Measurements from ENCODE around the gene SRPK3.
A peak's percentile ranks its signal among the peaks of the same experiment; 100 is the strongest.

The SRPK3 gene

GRCh38 chrX:153800177-153800722, 19.4 kb downstream of the SRPK3 start:
- H3K4me1 Mint-ChIP-seq = peaks cover 9% of the 10 kb centered on the region
- no peaks in the 10 kb centered on the region for H3K9me3 Mint-ChIP-seq
- H3K36me3 Mint-ChIP-seq (ENCODE audit: low read depth) = peaks cover 9% of the 10 kb centered on the region
- no peak overlapping the region for H3K4me3 Mint-ChIP-seq
- DNase-seq = no peak
- H3K27me3 Mint-ChIP-seq = no peaks in the 10 kb centered on the region
- ATAC-seq = peak; percentile 6
- H3K27ac Mint-ChIP-seq = no peak overlapping the region

- no peak overlapping the region for H3K27ac Mint-ChIP-seq
- H3K4me1 Mint-ChIP-seq = peaks cover 8% of the 10 kb centered on the region
- H3K36me3 Mint-ChIP-seq (ENCODE audit: low read depth) = peaks cover 9% of the 10 kb centered on the region
- H3K27me3 Mint-ChIP-seq = no peaks in the 10 kb centered on the region
- ATAC-seq (no peak), DNase-seq (no peak)
- H3K9me3 Mint-ChIP-seq = no peaks in the 10 kb centered on the region
- H3K4me3 Mint-ChIP-seq = no peak overlapping the region
These were observed 19.9 kb downstream of the SRPK3 start for GRCh38 chrX:153800746-153801145.

DNA sequence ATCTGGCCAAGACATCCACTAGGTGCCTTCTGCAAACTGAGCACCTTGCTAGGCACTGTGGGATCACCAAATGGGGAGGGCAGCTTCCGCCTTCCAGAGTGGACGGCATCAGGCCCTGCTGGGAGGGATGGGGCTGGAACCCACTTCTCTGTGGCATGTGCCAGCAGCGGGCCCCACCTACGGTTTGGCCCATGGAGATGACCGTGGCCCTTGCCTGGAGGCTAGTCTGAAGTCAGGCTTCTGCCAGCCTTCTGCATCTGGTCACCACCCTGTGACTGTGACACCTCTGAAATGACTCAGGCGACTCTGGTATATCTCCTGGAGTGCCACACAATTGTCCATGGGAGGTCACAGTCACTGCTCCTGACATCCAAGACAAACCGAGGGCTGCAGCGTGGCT, 20.8 kb downstream of the SRPK3 start:
- peaks cover 4% of the 10 kb centered on the region for H3K36me3 Mint-ChIP-seq (ENCODE audit: low read depth)
- no peak overlapping the region for H3K4me3 Mint-ChIP-seq
- H3K27me3 Mint-ChIP-seq = no peaks in the 10 kb centered on the region
- no peak for ATAC-seq
- H3K9me3 Mint-ChIP-seq = no peaks in the 10 kb centered on the region
- DNase-seq = no peak
- no peak overlapping the region for H3K27ac Mint-ChIP-seq
- peaks cover 1% of the 10 kb centered on the region for H3K4me1 Mint-ChIP-seq

GRCh38 chrX:153802513-153803045, 21.7 kb downstream of the SRPK3 start:
- Mint-ChIP-seq H3K27ac (no peak overlapping the region), H3K9me3 (no peaks in the 10 kb centered on the region), H3K27me3 (no peaks in the 10 kb centered on the region), H3K36me3 (ENCODE audit: low read depth) (no peaks in the 10 kb centered on the region), H3K4me1 (no peaks in the 10 kb centered on the region), H3K4me3 (no peak overlapping the region)
- ATAC-seq (no peak), DNase-seq (no peak)

GRCh38 chrX:153803211-153804099, 22.6 kb downstream of the SRPK3 start:
- DNase-seq (no peak), ATAC-seq (no peak)
- Mint-ChIP-seq H3K9me3 (no peaks in the 10 kb centered on the region), H3K4me1 (no peaks in the 10 kb centered on the region), H3K4me3 (no peak overlapping the region), H3K27me3 (no peaks in the 10 kb centered on the region), H3K36me3 (ENCODE audit: low read depth) (no peaks in the 10 kb centered on the region), H3K27ac (no peak overlapping the region)

DNA sequence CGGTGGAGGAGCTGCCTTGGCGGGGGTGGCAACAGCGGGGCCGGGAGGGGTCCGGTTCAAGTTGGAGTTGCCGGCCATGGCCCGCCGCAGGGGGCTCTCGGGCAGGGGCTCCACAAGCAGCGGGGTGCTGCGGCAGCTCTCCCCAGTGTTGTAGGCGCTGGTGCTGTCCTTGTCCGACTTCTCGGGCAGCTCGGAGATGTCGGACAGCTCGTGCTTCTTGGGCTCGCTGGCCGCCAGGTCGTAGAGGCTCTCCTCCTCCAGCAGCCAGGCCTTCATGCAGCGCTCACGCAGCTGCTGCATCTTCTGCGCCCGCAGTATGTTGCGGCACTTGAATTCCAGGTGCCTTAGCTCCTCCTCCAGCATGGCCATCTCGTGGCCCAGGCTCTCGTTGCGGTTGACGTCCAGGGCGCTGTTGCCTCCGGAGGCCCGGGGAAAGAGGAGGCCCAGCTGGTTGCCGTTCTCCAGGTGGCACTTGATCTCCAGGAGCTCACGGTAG, 23.3 kb downstream of the SRPK3 start:
- no peaks in the 10 kb centered on the region for H3K4me1 Mint-ChIP-seq
- DNase-seq = no peak
- no peak for ATAC-seq
- no peaks in the 10 kb centered on the region for H3K9me3 Mint-ChIP-seq
- no peaks in the 10 kb centered on the region for H3K27me3 Mint-ChIP-seq
- H3K36me3 Mint-ChIP-seq (ENCODE audit: low read depth) = no peaks in the 10 kb centered on the region
- H3K27ac Mint-ChIP-seq = no peak overlapping the region
- H3K4me3 Mint-ChIP-seq = no peak overlapping the region

GRCh38 chrX:153804621-153805020, 23.8 kb downstream of the SRPK3 start:
- no peak overlapping the region for H3K27ac Mint-ChIP-seq

GRCh38 chrX:153805436-153805835, 24.6 kb downstream of the SRPK3 start:
- Mint-ChIP-seq H3K27ac (no peak overlapping the region), H3K9me3 (no peaks in the 10 kb centered on the region), H3K36me3 (ENCODE audit: low read depth) (no peaks in the 10 kb centered on the region), H3K4me3 (no peak overlapping the region), H3K4me1 (no peaks in the 10 kb centered on the region), H3K27me3 (no peaks in the 10 kb centered on the region)
- no peak for ATAC-seq
- no peak for DNase-seq

More at GRCh38 chrX:153804621-153805020, 23.8 kb downstream of the SRPK3 start:
- Mint-ChIP-seq H3K36me3 (ENCODE audit: low read depth) (no peaks in the 10 kb centered on the region), H3K27me3 (no peaks in the 10 kb centered on the region), H3K9me3 (no peaks in the 10 kb centered on the region), H3K4me1 (no peaks in the 10 kb centered on the region), H3K4me3 (no peak overlapping the region)
- DNase-seq = no peak
- no peak for ATAC-seq

DNA sequence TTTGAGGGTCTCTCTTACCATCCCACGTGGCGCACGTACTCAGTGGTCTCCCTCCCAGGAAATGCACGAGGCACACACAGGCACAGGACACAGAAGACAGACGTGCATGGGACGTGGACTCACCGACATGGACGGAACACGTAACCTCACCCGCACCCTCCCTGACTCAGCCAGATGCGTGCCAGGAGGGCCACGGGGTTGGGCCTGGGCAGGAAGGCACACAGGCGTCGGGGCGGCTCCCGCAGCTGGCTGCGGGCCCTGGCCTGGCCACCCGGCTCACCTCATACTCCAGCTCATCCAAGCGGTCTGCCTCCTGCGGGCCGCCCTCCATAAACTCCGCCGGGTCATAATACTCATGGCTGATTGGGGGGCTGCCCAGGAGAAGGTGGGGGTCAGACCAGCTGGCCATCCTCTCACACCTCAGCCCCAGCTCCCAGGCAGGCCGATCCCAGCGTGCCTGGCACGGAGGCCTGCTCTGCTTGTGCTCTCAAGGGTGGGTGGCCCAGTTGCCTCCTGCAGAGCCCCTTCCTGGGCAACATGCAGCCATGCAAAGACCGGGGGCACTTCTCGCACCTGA, 26.2 kb downstream of the SRPK3 start:
- no peaks in the 10 kb centered on the region for H3K9me3 Mint-ChIP-seq

DNA sequence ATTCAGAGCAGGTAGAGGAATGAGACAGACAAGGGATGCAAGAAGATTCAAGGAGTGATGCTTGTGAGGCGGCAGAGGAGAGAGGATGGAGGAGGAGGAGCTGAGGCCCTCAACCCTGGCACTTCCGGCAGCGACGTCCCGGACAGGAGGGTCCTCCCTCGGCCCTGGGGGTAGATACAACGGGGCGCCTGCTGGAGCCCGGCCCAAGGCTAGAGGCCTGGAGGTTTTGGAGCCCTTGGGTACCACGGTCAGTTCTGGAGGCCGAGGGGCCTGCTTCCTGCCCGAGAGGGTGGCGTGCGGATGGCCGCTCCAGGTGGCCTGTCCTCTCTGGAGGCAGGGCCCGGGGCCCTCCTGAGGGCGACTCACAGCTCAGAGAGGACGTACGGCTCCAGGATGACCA, 27.1 kb downstream of the SRPK3 start:
- no peak overlapping the region for H3K27ac Mint-ChIP-seq
- H3K27me3 Mint-ChIP-seq = no peaks in the 10 kb centered on the region
- DNase-seq (no peak), ATAC-seq (no peak)
- H3K4me1 Mint-ChIP-seq = no peaks in the 10 kb centered on the region
- no peaks in the 10 kb centered on the region for H3K36me3 Mint-ChIP-seq (ENCODE audit: low read depth)
- no peaks in the 10 kb centered on the region for H3K9me3 Mint-ChIP-seq
- H3K4me3 Mint-ChIP-seq = no peak overlapping the region

More for the DNA sequence above, 26.2 kb downstream of the SRPK3 start:
- Mint-ChIP-seq H3K4me3 (no peak overlapping the region), H3K36me3 (ENCODE audit: low read depth) (no peaks in the 10 kb centered on the region), H3K4me1 (no peaks in the 10 kb centered on the region), H3K27ac (no peak overlapping the region), H3K27me3 (no peaks in the 10 kb centered on the region)
- ATAC-seq (no peak), DNase-seq (no peak)

- no peak for DNase-seq
- no peak for ATAC-seq
- Mint-ChIP-seq H3K4me3 (no peak overlapping the region), H3K36me3 (ENCODE audit: low read depth) (no peaks in the 10 kb centered on the region), H3K4me1 (peaks cover 11% of the 10 kb centered on the region), H3K27me3 (peaks cover 7% of the 10 kb centered on the region), H3K9me3 (no peaks in the 10 kb centered on the region), H3K27ac (no peak overlapping the region)
These were observed 31.4 kb downstream of the SRPK3 start for GRCh38 chrX:153812220-153812619.

DNA sequence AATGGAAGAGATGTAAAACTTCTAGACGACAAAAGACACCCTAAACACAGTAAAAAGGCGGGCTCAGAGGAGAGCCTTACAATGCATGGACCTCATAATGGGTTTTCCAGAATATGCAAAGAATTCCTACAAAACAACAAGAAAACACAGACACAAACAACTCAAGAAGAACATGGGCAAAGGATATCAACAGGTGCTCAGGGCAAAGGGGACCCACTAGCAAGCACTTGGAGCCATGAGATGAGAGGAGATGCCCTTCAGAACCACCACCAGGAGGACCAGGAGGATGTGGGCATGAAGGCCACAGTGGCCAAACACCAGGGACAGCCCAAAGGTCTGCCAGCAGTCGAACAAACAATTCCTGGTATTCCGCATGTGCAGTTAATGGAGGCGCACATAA, 32.3 kb downstream of the SRPK3 start:
- Mint-ChIP-seq H3K36me3 (ENCODE audit: low read depth) (no peaks in the 10 kb centered on the region), H3K4me1 (peaks cover 11% of the 10 kb centered on the region), H3K27ac (no peak overlapping the region), H3K27me3 (peaks cover 11% of the 10 kb centered on the region), H3K9me3 (no peaks in the 10 kb centered on the region), H3K4me3 (no peak overlapping the region)
- ATAC-seq (no peak), DNase-seq (no peak)

- Mint-ChIP-seq H3K27ac (no peak overlapping the region), H3K36me3 (ENCODE audit: low read depth) (no peaks in the 10 kb centered on the region), H3K9me3 (no peaks in the 10 kb centered on the region), H3K4me3 (no peak overlapping the region), H3K4me1 (peaks cover 11% of the 10 kb centered on the region), H3K27me3 (peaks cover 11% of the 10 kb centered on the region)
- DNase-seq (no peak), ATAC-seq (no peak)
These were observed 33.9 kb downstream of the SRPK3 start for GRCh38 chrX:153814591-153815315.
